Measurements from ENCODE around the gene ARFGAP2.

DNA sequence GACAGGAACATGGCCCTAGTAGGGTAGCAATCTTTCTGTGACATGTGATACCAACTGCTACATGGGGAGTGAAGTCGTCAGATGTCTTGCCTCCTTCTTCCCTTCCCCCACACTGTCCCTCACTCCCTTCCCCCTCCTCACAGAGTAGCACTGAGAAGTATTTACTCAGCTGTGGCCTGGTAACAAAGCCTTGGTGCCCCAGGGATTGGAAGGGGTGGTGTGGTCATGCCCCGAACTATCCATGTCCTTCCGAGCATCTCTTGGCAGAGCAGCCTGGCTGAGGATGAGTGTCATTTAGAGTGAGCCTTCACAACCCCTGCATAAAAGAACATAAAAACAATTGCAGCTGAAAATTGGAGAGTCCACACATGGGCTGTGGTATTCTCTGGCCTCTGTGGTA is 46.1 kb downstream of the ARFGAP2 start:
- TF ChIP-seq OSR1 (CRISPR knock-in tag; IDR thresholded peaks at IDR 0.05) (no peak), GLIS3 (CRISPR knock-in tag; IDR thresholded peaks at IDR 0.05) (no peak), ZFP30 (CRISPR knock-in tag; IDR thresholded peaks at IDR 0.05) (no peak), BACH2 (CRISPR knock-in tag; IDR thresholded peaks at IDR 0.05; ENCODE audit: borderline replicate concordance) (no peak), SNAI2 (CRISPR knock-in tag; IDR thresholded peaks at IDR 0.05) (no peak), ZNF565 (CRISPR knock-in tag; conservative IDR thresholded peaks at IDR 0.05; ENCODE audit: low read depth) (no peak), TOX (CRISPR knock-in tag; IDR thresholded peaks at IDR 0.05; ENCODE audit: borderline replicate concordance) (no peak), CSDC2 (CRISPR knock-in tag; IDR thresholded peaks at IDR 0.05) (no peak)
- TF ChIP-seq, protein P1, sequence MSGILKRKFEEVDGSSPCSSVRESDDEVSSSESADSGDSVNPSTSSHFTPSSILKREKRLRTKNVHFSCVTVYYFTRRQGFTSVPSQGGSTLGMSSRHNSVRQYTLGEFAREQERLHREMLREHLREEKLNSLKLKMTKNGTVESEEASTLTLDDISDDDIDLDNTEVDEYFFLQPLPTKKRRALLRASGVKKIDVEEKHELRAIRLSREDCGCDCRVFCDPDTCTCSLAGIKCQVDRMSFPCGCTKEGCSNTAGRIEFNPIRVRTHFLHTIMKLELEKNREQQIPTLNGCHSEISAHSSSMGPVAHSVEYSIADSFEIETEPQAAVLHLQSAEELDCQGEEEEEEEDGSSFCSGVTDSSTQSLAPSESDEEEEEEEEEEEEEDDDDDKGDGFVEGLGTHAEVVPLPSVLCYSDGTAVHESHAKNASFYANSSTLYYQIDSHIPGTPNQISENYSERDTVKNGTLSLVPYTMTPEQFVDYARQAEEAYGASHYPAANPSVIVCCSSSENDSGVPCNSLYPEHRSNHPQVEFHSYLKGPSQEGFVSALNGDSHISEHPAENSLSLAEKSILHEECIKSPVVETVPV (CRISPR knock-in tag; IDR thresholded peaks at IDR 0.05) = no peak
- TF ChIP-seq, protein P2, sequence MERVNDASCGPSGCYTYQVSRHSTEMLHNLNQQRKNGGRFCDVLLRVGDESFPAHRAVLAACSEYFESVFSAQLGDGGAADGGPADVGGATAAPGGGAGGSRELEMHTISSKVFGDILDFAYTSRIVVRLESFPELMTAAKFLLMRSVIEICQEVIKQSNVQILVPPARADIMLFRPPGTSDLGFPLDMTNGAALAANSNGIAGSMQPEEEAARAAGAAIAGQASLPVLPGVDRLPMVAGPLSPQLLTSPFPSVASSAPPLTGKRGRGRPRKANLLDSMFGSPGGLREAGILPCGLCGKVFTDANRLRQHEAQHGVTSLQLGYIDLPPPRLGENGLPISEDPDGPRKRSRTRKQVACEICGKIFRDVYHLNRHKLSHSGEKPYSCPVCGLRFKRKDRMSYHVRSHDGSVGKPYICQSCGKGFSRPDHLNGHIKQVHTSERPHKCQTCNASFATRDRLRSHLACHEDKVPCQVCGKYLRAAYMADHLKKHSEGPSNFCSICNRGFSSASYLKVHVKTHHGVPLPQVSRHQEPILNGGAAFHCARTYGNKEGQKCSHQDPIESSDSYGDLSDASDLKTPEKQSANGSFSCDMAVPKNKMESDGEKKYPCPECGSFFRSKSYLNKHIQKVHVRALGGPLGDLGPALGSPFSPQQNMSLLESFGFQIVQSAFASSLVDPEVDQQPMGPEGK (CRISPR knock-in tag; IDR thresholded peaks at IDR 0.05; ENCODE audit: borderline replicate concordance) = no peak
- TF ChIP-seq, protein P3, sequence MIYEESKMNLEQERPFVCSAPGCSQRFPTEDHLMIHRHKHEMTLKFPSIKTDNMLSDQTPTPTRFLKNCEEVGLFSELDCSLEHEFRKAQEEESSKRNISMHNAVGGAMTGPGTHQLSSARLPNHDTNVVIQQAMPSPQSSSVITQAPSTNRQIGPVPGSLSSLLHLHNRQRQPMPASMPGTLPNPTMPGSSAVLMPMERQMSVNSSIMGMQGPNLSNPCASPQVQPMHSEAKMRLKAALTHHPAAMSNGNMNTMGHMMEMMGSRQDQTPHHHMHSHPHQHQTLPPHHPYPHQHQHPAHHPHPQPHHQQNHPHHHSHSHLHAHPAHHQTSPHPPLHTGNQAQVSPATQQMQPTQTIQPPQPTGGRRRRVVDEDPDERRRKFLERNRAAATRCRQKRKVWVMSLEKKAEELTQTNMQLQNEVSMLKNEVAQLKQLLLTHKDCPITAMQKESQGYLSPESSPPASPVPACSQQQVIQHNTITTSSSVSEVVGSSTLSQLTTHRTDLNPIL (CRISPR knock-in tag; IDR thresholded peaks at IDR 0.05; ENCODE audit: low read depth) = no peak

Data from SK-N-SH treated with all-trans-retinoic acid at 6 μM for 48 hours (cell line).